Suprapubic skin (tissue), 4 donors: ENCODE results near the gene LDLR. TPM values are rescaled to one million over a fixed set of nuclear protein-coding genes. Genes with fewer than 3 reads are reported as not detected.

ENCODE experiments used
- DNase-seq, 2 donors: peaks; one replicate each; pipeline ENCODE4 v3.0.0-alpha.2; 2019; ENCODE audit warnings: low spot score in 2 of 2
- H3K27ac ChIP-seq: fragments of 200-600 bp; sonication (generic); one replicate; pipeline ENCODE4 v1.5.1; 2019
- H3K27me3 ChIP-seq: fragments of 200-600 bp; sonication (generic); one replicate; pipeline ENCODE4 v1.5.1; 2019
- H3K36me3 ChIP-seq: fragments of 200-600 bp; sonication (generic); one replicate; pipeline ENCODE4 v1.5.1; 2019
- H3K4me1 ChIP-seq: fragments of 200-600 bp; sonication (generic); one replicate; pipeline ENCODE4 v1.5.1; 2019
- H3K4me3 ChIP-seq: fragments of 200-600 bp; sonication (generic); one replicate; pipeline ENCODE4 v1.5.1; 2019; ENCODE audit warnings: mild to moderate bottlenecking
- H3K9me3 ChIP-seq: fragments of 200-600 bp; sonication (generic); one replicate; pipeline ENCODE4 v1.5.1; 2019
- CTCF ChIP-seq, 2 donors: fragments of 200-600 bp in 1 of 2; fragments of 450-650 bp in 1 of 2; sonication (generic) in 1 of 2; IDR thresholded peaks; one replicate each; pipeline ENCODE4 v1.5.1; 2016 to 2019; ENCODE audit warnings: antibody characterized with exemption in 2 of 2, mild to moderate bottlenecking in 1 of 2, moderate library complexity in 1 of 2
- EP300 ChIP-seq: sonication (generic); formaldehyde crosslinking; IDR thresholded peaks from one replicate; pipeline ENCODE4 v1.6.1; 2017; ENCODE audit warnings: antibody characterized with exemption
- POLR2A ChIP-seq, 2 donors: fragments of 450-650 bp; IDR thresholded peaks; one replicate each; pipeline ENCODE4 v1.6.1; 2017; ENCODE audit warnings: antibody characterized with exemption in 2 of 2, mild to moderate bottlenecking in 2 of 2, moderate library complexity in 2 of 2
- POLR2AphosphoS5 ChIP-seq, 3 donors: sonication (generic); formaldehyde crosslinking; IDR thresholded peaks; one replicate each; pipeline ENCODE4 v1.6.1; 2017; ENCODE audit warnings: antibody characterized with exemption in 3 of 3
- WGBS: methylation state at CpG from one replicate; pipeline ENCODE4 v1.1.5; 2018; 5-methylcytosine and 5-hydroxymethylcytosine counted together
- total RNA-seq, 4 donors: library from RNA; depleted of rRNA; stranded (reverse); fragments of >200 nt; gene quantifications; one replicate each; pipeline ENCODE4 v1.1.0, GENCODE V29; 2016

The LDLR gene
- total RNA-seq, 4 donors from 2014 or later = 48.1 to 174 (median 119) TPM

GRCh38 chr19:11165486-11166030 lies 76.3 kb downstream of the LDLR start:
- peak overlapping the region; percentile 82 for H3K27ac ChIP-seq
- H3K4me1 ChIP-seq = peaks cover 22% of the 10 kb centered on the region

GRCh38 chr19:11166281-11167142 lies 77.2 kb downstream of the LDLR start:
- peaks cover 38% of the 10 kb centered on the region for H3K36me3 ChIP-seq
- H3K27ac ChIP-seq = peak overlapping the region; percentile 82
- TF ChIP-seq POLR2AphosphoS5 (IDR thresholded peaks at IDR 0.05) (no peak), EP300 (no peak), POLR2A (IDR thresholded peaks at IDR 0.05) (no peak), CTCF (IDR thresholded peaks at IDR 0.05) (no peak)
- H3K9me3 ChIP-seq = no peaks in the 10 kb centered on the region
- H3K4me3 ChIP-seq = no peak overlapping the region
- peak in 1 of 2 donors; percentile 82 for DNase-seq
- H3K4me1 ChIP-seq = peaks cover 26% of the 10 kb centered on the region
- no peaks in the 10 kb centered on the region for H3K27me3 ChIP-seq
- 55% methylated on average over 22 of the region's 26 CpGs for WGBS

More at GRCh38 chr19:11165486-11166030, 76.3 kb downstream of the LDLR start:
- no peak for DNase-seq
- H3K36me3 ChIP-seq = peaks cover 31% of the 10 kb centered on the region
- H3K4me3 ChIP-seq = no peak overlapping the region
- WGBS = 81% methylated on average over 13 of the region's 13 CpGs
- H3K27me3 ChIP-seq = no peaks in the 10 kb centered on the region
- TF ChIP-seq EP300 = no peak
- TF ChIP-seq POLR2A (IDR thresholded peaks at IDR 0.05) = no peak
- TF ChIP-seq CTCF (IDR thresholded peaks at IDR 0.05) = no peak
- TF ChIP-seq POLR2AphosphoS5 (IDR thresholded peaks at IDR 0.05) = no peak
- no peaks in the 10 kb centered on the region for H3K9me3 ChIP-seq

- Histone ChIP-seq H3K4me3 (no peak overlapping the region), H3K27me3 (no peaks in the 10 kb centered on the region), H3K4me1 (peaks cover 26% of the 10 kb centered on the region), H3K27ac (no peak overlapping the region), H3K36me3 (peaks cover 55% of the 10 kb centered on the region), H3K9me3 (no peaks in the 10 kb centered on the region)
- 68% methylated on average over 7 of the region's 7 CpGs for WGBS
- no peak for DNase-seq
- TF ChIP-seq EP300 = no peak
- TF ChIP-seq CTCF (IDR thresholded peaks at IDR 0.05) = no peak
- no peak for TF ChIP-seq POLR2AphosphoS5 (IDR thresholded peaks at IDR 0.05)
- no peak for TF ChIP-seq POLR2A (IDR thresholded peaks at IDR 0.05)
These were observed 79.3 kb downstream of the LDLR start for GRCh38 chr19:11168568-11168967.

GRCh38 chr19:11169896-11170678 lies 80.8 kb downstream of the LDLR start:
- TF ChIP-seq CTCF (IDR thresholded peaks at IDR 0.05) = no peak
- no peak for TF ChIP-seq EP300
- TF ChIP-seq POLR2AphosphoS5 (IDR thresholded peaks at IDR 0.05) = no peak
- TF ChIP-seq POLR2A (IDR thresholded peaks at IDR 0.05) = no peak
- Histone ChIP-seq H3K4me3 (no peak overlapping the region), H3K36me3 (peaks cover 70% of the 10 kb centered on the region), H3K9me3 (no peaks in the 10 kb centered on the region), H3K4me1 (peaks cover 26% of the 10 kb centered on the region), H3K27me3 (no peaks in the 10 kb centered on the region), H3K27ac (no peak overlapping the region)
- no peak for DNase-seq
- 89% methylated on average over 24 of the region's 31 CpGs for WGBS
